ENCODE data around the gene ZP1. TPM values are rescaled to one million over a fixed set of nuclear protein-coding genes. Genes with fewer than 3 reads are reported as not detected.

Gene ZP1
- total and polyA plus RNA-seq, 2 of the 4 experiments (the other 2 are of a cell fraction): 0.18 to 1.6 TPM

GRCh38 chr11:60847896-60848295 is 19.4 kb upstream of the ZP1 start:
- BruUV-seq (replicated peaks): no TSS peak
- 92% methylated on average over 6 of the region's 12 CpGs; no CpG with 5 or more reads in 1 of the 2 experiments for WGBS, 2 experiments (ENCODE audit: extremely low coverage in 2 of 2, insufficient read length in 1 of 2)
- no peak overlapping the region for H2AK5ac ChIP-seq (ENCODE audit: low read depth, low read length)
- ATAC-seq (ENCODE audit: low read depth) (no peak), DNase-seq (no peak)
- H3K56ac ChIP-seq (ENCODE audit: extremely low read depth, insufficient read depth, low read length): no peak overlapping the region
- intact Hi-C loops (cut with micrococcal nuclease): no loop called here
- CTCF ChIA-PET: no interaction called here
- no peak overlapping the region for H3K14ac ChIP-seq (replicated peaks; ENCODE audit: low read depth, low read length)
- H4K8ac ChIP-seq (ENCODE audit: low read depth in 2 of 2, low read length in 2 of 2): no peak overlapping the region
- in situ Hi-C loops (cut with MboI; ENCODE audit: low sequenced_read_pairs): no loop called here
- H3K4me3 ChIP-seq (ENCODE audit: insufficient read depth, low read depth, low read length): no peak overlapping the region
- H3K18ac ChIP-seq (ENCODE audit: low read depth, low read length): no peak overlapping the region
- POLR2A ChIA-PET (ENCODE audit: unreplicated experiment): no interaction called here
- dilution Hi-C loops (cut with HindIII; ENCODE audit: low sequenced_read_pairs, unreplicated experiment): no loop called here
- H2BK120ac ChIP-seq (ENCODE audit: low read depth, low read length): no peak overlapping the region
- H4K91ac ChIP-seq (ENCODE audit: insufficient read depth, low read depth, low read length): no peak overlapping the region
- 0 out of 2 replicates have a peak, but pooled peaks cover 3% of the 10 kb centered on the region for H3K9me1 ChIP-seq (ENCODE audit: insufficient read depth, low read length)
- no peak overlapping the region for H3K9ac ChIP-seq (ENCODE audit: low read depth, low read length)
- peaks cover 34% of the 10 kb centered on the region for H3K36me3 ChIP-seq (ENCODE audit: control insufficient read depth, insufficient read depth, low read length)
- no peak overlapping the region for H3K27ac ChIP-seq (ENCODE audit: insufficient read depth, low read length)
- H2BK20ac ChIP-seq (ENCODE audit: low read depth, low read length): no peak overlapping the region
- H2AFZ ChIP-seq (replicated peaks; ENCODE audit: low read length, poor library complexity): no peak overlapping the region
- TF ChIP-seq RAD21 (IDR thresholded peaks at IDR 0.05; ENCODE audit: low read length) (no peak), USF2 (IDR thresholded peaks at IDR 0.05; ENCODE audit: low read depth, low read length) (no peak), BHLHE40 (IDR thresholded peaks at IDR 0.05; ENCODE audit: low read depth, low read length) (no peak), RCOR1 (IDR thresholded peaks at IDR 0.05; ENCODE audit: insufficient replicate concordance, low read length) (no peak), NFE2L2 (IDR thresholded peaks at IDR 0.05; ENCODE audit: low read depth, low read length) (no peak), SMC3 (IDR thresholded peaks at IDR 0.05; ENCODE audit: low read depth, low read length) (no peak), MXI1 (IDR thresholded peaks at IDR 0.05; ENCODE audit: borderline replicate concordance, low read depth, low read length) (no peak), RFX5 (IDR thresholded peaks at IDR 0.05; ENCODE audit: low read depth, low read length) (no peak), MAZ (IDR thresholded peaks at IDR 0.05; ENCODE audit: borderline replicate concordance, low read depth, low read length) (no peak), FOS (IDR thresholded peaks at IDR 0.05; ENCODE audit: low read depth, low read length) (no peak), POLR2A (IDR thresholded peaks at IDR 0.05; ENCODE audit: low read depth, low read length) (no peak), CHD1 (IDR thresholded peaks at IDR 0.05; ENCODE audit: low read depth, low read length) (no peak), MAFK (IDR thresholded peaks at IDR 0.05; ENCODE audit: low read depth, low read length) (no peak)
- TF ChIP-seq, protein P1, sequence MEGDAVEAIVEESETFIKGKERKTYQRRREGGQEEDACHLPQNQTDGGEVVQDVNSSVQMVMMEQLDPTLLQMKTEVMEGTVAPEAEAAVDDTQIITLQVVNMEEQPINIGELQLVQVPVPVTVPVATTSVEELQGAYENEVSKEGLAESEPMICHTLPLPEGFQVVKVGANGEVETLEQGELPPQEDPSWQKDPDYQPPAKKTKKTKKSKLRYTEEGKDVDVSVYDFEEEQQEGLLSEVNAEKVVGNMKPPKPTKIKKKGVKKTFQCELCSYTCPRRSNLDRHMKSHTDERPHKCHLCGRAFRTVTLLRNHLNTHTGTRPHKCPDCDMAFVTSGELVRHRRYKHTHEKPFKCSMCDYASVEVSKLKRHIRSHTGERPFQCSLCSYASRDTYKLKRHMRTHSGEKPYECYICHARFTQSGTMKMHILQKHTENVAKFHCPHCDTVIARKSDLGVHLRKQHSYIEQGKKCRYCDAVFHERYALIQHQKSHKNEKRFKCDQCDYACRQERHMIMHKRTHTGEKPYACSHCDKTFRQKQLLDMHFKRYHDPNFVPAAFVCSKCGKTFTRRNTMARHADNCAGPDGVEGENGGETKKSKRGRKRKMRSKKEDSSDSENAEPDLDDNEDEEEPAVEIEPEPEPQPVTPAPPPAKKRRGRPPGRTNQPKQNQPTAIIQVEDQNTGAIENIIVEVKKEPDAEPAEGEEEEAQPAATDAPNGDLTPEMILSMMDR (conservative IDR thresholded peaks at IDR 0.05; ENCODE audit: low read depth, low read length): no peak
- no peak overlapping the region for H3K4ac ChIP-seq (ENCODE audit: low read depth, low read length)
- H2BK15ac ChIP-seq (ENCODE audit: low read depth, low read length): no peak overlapping the region
- H3K4me2 ChIP-seq (ENCODE audit: low read depth, low read length): no peak overlapping the region
- H3K9me3 ChIP-seq (ENCODE audit: control insufficient read depth, insufficient read depth, low read length): no peaks in the 10 kb centered on the region
- H2AK9ac ChIP-seq (replicated peaks; ENCODE audit: low read depth, low read length, poor library complexity): no peak overlapping the region
- H4K20me1 ChIP-seq (ENCODE audit: insufficient read depth, low read length): 0 out of 2 replicates have a peak, but pooled peaks cover 12% of the 10 kb centered on the region
- peaks cover 19 to 38% of the 10 kb centered on the region in 2 experiments for H3K79me1 ChIP-seq (ENCODE audit: low read depth in 1 of 2, low read length in 2 of 2)
- no peaks in the 10 kb centered on the region for H3K27me3 ChIP-seq (ENCODE audit: control insufficient read depth, insufficient read depth, low read length)
- H3K4me1 ChIP-seq (ENCODE audit: control insufficient read depth, insufficient read depth, low read length): peaks cover 14% of the 10 kb centered on the region
- no peak overlapping the region for H4K5ac ChIP-seq (ENCODE audit: low read depth, low read length)
- H3K23ac ChIP-seq (ENCODE audit: low read depth, low read length): no peak overlapping the region
- H2BK5ac ChIP-seq (ENCODE audit: low read depth, low read length, poor library complexity, severe bottlenecking): no peak overlapping the region
